H9 (cell line): ENCODE data around the gene UGT1A7. TPM values are rescaled to one million over a fixed set of nuclear protein-coding genes. Genes with fewer than 3 reads are reported as not detected.

ENCODE experiments used
- DNase-seq: peaks from one replicate; pipeline ENCODE4 v3.0.0-alpha.2; 2017
- H2AFZ ChIP-seq: one replicate; pipeline ENCODE4 v1.6.1; 2013; ENCODE audit warnings: mild to moderate bottlenecking, low read length, control low read depth, moderate library complexity
- H2AK5ac ChIP-seq: 2 replicates; pipeline ENCODE4 v1.6.1; 2013; ENCODE audit warnings: low read length, control low read depth, mixed read lengths; ENCODE audit not compliant: insufficient read length
- H2BK120ac ChIP-seq: one replicate; pipeline ENCODE4 v1.6.1; 2013; ENCODE audit warnings: low read depth, mild to moderate bottlenecking, low read length, control low read depth, inconsistent platforms; ENCODE audit not compliant: poor library complexity, severe bottlenecking
- H2BK12ac ChIP-seq: 2 replicates; pipeline ENCODE4 v1.6.1; 2013; ENCODE audit warnings: low read length, control low read depth, mixed read lengths, low read depth; ENCODE audit not compliant: insufficient read length
- H2BK15ac ChIP-seq: 2 replicates; pipeline ENCODE4 v1.6.1; 2013; ENCODE audit warnings: low read depth, low read length, control low read depth
- H2BK20ac ChIP-seq: one replicate; pipeline ENCODE4 v1.6.1; 2013; ENCODE audit warnings: low read depth, mild to moderate bottlenecking, low read length, control low read depth, inconsistent platforms; ENCODE audit not compliant: poor library complexity, severe bottlenecking
- H2BK5ac ChIP-seq: 2 replicates; pipeline ENCODE4 v1.6.1; 2013; ENCODE audit warnings: low read length, control low read depth, mixed read lengths; ENCODE audit not compliant: insufficient read length
- H3K14ac ChIP-seq: 2 replicates; pipeline ENCODE4 v1.6.1; 2013; ENCODE audit warnings: low read length, control low read depth; ENCODE audit not compliant: insufficient read depth
- H3K18ac ChIP-seq: 2 replicates; pipeline ENCODE4 v1.6.1; 2013; ENCODE audit warnings: low read depth, mild to moderate bottlenecking, mixed read lengths, low read length, control low read depth; ENCODE audit not compliant: insufficient read length
- H3K23ac ChIP-seq: 2 replicates; pipeline ENCODE4 v1.6.1; 2013; ENCODE audit warnings: low read length, control low read depth, mixed read lengths, low read depth; ENCODE audit not compliant: insufficient read length
- H3K23me2 ChIP-seq: 2 replicates; pipeline ENCODE4 v1.6.1; 2013; ENCODE audit warnings: low read depth, mild to moderate bottlenecking, mixed read lengths, low read length, control low read depth; ENCODE audit not compliant: insufficient read length, poor library complexity, severe bottlenecking
- H3K27ac ChIP-seq: 2 replicates; pipeline ENCODE4 v1.5.1; 2013; ENCODE audit warnings: low read length, control low read depth, mixed read lengths, low read depth; ENCODE audit not compliant: insufficient read length
- H3K27me3 ChIP-seq: 2 replicates; pipeline ENCODE4 v1.6.1; 2013; ENCODE audit warnings: low read length, control low read depth, inconsistent platforms; ENCODE audit not compliant: insufficient read depth
- H3K4ac ChIP-seq: 2 replicates; pipeline ENCODE4 v1.6.1; 2013; ENCODE audit warnings: low read depth, mild to moderate bottlenecking, control low read depth, inconsistent platforms, low read length, moderate library complexity
- H3K4me1 ChIP-seq: 2 replicates; pipeline ENCODE4 v1.6.1; 2013; ENCODE audit warnings: low read length, control low read depth, inconsistent platforms; ENCODE audit not compliant: insufficient read depth
- H3K4me2 ChIP-seq: 2 replicates; pipeline ENCODE4 v1.6.1; 2013; ENCODE audit warnings: low read length, control low read depth, mixed read lengths; ENCODE audit not compliant: insufficient read length, insufficient read depth
- H3K56ac ChIP-seq: 2 replicates; pipeline ENCODE4 v1.6.1; 2013; ENCODE audit warnings: low read depth, mild to moderate bottlenecking, mixed read lengths, low read length, control low read depth; ENCODE audit not compliant: insufficient read length
- H3K79me1 ChIP-seq: 2 replicates; pipeline ENCODE4 v1.6.1; 2013; ENCODE audit warnings: low read depth, mild to moderate bottlenecking, moderate library complexity, low read length, control low read depth, inconsistent platforms; ENCODE audit not compliant: insufficient read depth, poor library complexity, severe bottlenecking
- H3K79me2 ChIP-seq: 2 replicates; pipeline ENCODE4 v1.6.1; 2013; ENCODE audit warnings: low read length, control low read depth, inconsistent platforms; ENCODE audit not compliant: insufficient read depth
- H3K9ac ChIP-seq: 2 replicates; pipeline ENCODE4 v1.6.1; 2013; ENCODE audit warnings: low read length, control low read depth, mixed read lengths; ENCODE audit not compliant: insufficient read length; ENCODE audit errors: extremely low read depth
- H3K9me3 ChIP-seq: one replicate; pipeline ENCODE4 v1.6.1; 2013; ENCODE audit warnings: low read depth, low read length, inconsistent platforms; ENCODE audit not compliant: control insufficient read depth
- H3T11ph ChIP-seq: one replicate; pipeline ENCODE4 v1.6.1; 2013; ENCODE audit warnings: mild to moderate bottlenecking, low read length, control low read depth, inconsistent platforms
- H4K20me1 ChIP-seq: one replicate; pipeline ENCODE4 v1.6.1; 2013; ENCODE audit not compliant: control insufficient read depth, insufficient read length, insufficient read depth
- H4K5ac ChIP-seq: 2 replicates; pipeline ENCODE4 v1.6.1; 2013; ENCODE audit warnings: low read depth, mild to moderate bottlenecking, mixed read lengths, low read length, control low read depth; ENCODE audit not compliant: insufficient read length
- H4K8ac ChIP-seq: replicated peaks from 2 replicates; pipeline ENCODE4 v1.6.1; 2013; ENCODE audit warnings: low read length, control low read depth, mixed read lengths, low read depth; ENCODE audit not compliant: insufficient read length
- H4K91ac ChIP-seq: 2 replicates; pipeline ENCODE4 v1.6.1; 2013; ENCODE audit warnings: low read depth, mild to moderate bottlenecking, moderate library complexity, mixed read lengths, low read length, control low read depth; ENCODE audit not compliant: insufficient read length
- H3K27ac Mint-ChIP-seq, 3 experiments: 2 replicates in 2 of 3; 3 replicates in 1 of 3; pipeline ENCODE4 v1.8.0; 2020 to 2021; ENCODE audit warnings: mixed read lengths in 3 of 3, mild to moderate bottlenecking in 1 of 3, moderate library complexity in 1 of 3
- H3K27me3 Mint-ChIP-seq: 2 replicates; pipeline ENCODE4 v1.8.0; 2021; ENCODE audit warnings: low read depth, mild to moderate bottlenecking, moderate library complexity, mixed read lengths
- H3K36me3 Mint-ChIP-seq, 3 experiments: 2 replicates in 2 of 3; 3 replicates in 1 of 3; pipeline ENCODE4 v1.8.0; 2020 to 2021; ENCODE audit warnings: low read depth in 3 of 3, mixed read lengths in 3 of 3; ENCODE audit not compliant: insufficient read depth in 1 of 3
- H3K4me1 Mint-ChIP-seq, 2 experiments: 2 replicates each; pipeline ENCODE4 v1.8.0; 2020; ENCODE audit warnings: mixed read lengths in 2 of 2
- H3K4me3 Mint-ChIP-seq, 2 experiments: 2 replicates in 1 of 2; 3 replicates in 1 of 2; pipeline ENCODE4 v1.8.0; 2020 to 2021; ENCODE audit warnings: mild to moderate bottlenecking in 2 of 2, mixed read lengths in 2 of 2, moderate library complexity in 1 of 2
- H3K9me3 Mint-ChIP-seq, 2 experiments: 2 replicates in 1 of 2; 3 replicates in 1 of 2; pipeline ENCODE4 v1.8.0; 2020; ENCODE audit warnings: mild to moderate bottlenecking in 2 of 2, mixed read lengths in 2 of 2, moderate library complexity in 1 of 2
- CTCF ChIP-seq: fragments of 200-600 bp; sonication (generic); conservative IDR thresholded peaks from 3 replicates; pipeline ENCODE4 v1.8.0; 2021; ENCODE audit warnings: antibody characterized with exemption, mild to moderate bottlenecking
- WGBS: extraction: QIAGEN DNeasy Blood & Tissue Kit; methylation state at CpG from one replicate; pipeline ENCODE4 v1.1.7; 2013; ENCODE audit warnings: missing lambda C conversion rate, low lambda C conversion rate, mixed read lengths; ENCODE audit not compliant: insufficient read length; ENCODE audit errors: extremely low coverage; 5-methylcytosine and 5-hydroxymethylcytosine counted together
- total RNA-seq: library from RNA; stranded (reverse); gene quantifications from 2 replicates; pipeline ENCODE4 v1.2.1, GENCODE V29; 2021

The UGT1A7 gene
- total RNA-seq, 1 experiment from 2014 or later, result not detected

- Histone ChIP-seq H3K27ac (no peak overlapping the region), H4K91ac (no peak overlapping the region), H3K23ac (no peak overlapping the region), H4K5ac (no peak overlapping the region), H3K9ac (no peak overlapping the region), H3K27me3 (no peaks in the 10 kb centered on the region), H3K79me1 (no peaks in the 10 kb centered on the region), H3K18ac (no peak overlapping the region), H3K23me2 (no peaks in the 10 kb centered on the region), H2BK5ac (no peak overlapping the region), H4K20me1 (no peaks in the 10 kb centered on the region), H3K79me2 (no peaks in the 10 kb centered on the region), H3T11ph (no peak overlapping the region), H2BK15ac (no peak overlapping the region), H4K8ac (no peak overlapping the region), H2BK12ac (no peak overlapping the region), H3K4ac (no peak overlapping the region), H3K4me2 (no peak overlapping the region), H2AK5ac (no peak overlapping the region), H2BK20ac (no peak overlapping the region), H3K14ac (no peak overlapping the region), H2AFZ (no peak overlapping the region), H3K4me1 (no peaks in the 10 kb centered on the region), H3K9me3 (no peaks in the 10 kb centered on the region), H2BK120ac (no peak overlapping the region), H3K56ac (no peak overlapping the region)
- TF ChIP-seq CTCF, result peak; percentile 31; the same call in 2 of the 3 replicates
- Mint-ChIP-seq H3K36me3 (no peaks in the 10 kb centered on the region), H3K9me3 (peaks cover 5% of the 10 kb centered on the region in 2 experiments; a peak in 3 of 5 replicates), H3K27ac (no peak overlapping the region), H3K4me3 (no peak overlapping the region), H3K4me1 (no peaks in the 10 kb centered on the region), H3K27me3 (peaks cover 23% of the 10 kb centered on the region)
- peak; percentile 27 for DNase-seq
- no CpG with 5 or more reads among the region's 12 CpGs for WGBS
Observed at GRCh38 chr2:233807215-233807865, 125.6 kb downstream of the UGT1A7 start.
